Hepatocyte (in vitro differentiated cells): Measurements from ENCODE around the gene OSBPL5.

ENCODE experiments used
- CTCF ChIP-seq: fragments of 200-600 bp; sonication (generic); IDR thresholded peaks from 2 replicates; pipeline ENCODE4 v1.5.1; 2016; ENCODE audit warnings: antibody characterized with exemption, mild to moderate bottlenecking; ENCODE audit not compliant: poor library complexity
- EZH2phosphoT487 ChIP-seq: fragments of 200-600 bp; sonication (generic); IDR thresholded peaks from one replicate; pipeline ENCODE4 v1.6.1; 2018; ENCODE audit warnings: antibody characterized with exemption, mild to moderate bottlenecking, low read depth, moderate library complexity; ENCODE audit not compliant: unreplicated experiment, severe bottlenecking

GRCh38 chr11:3188496-3189195 lies 23.5 kb upstream of the OSBPL5 start:
- TF ChIP-seq CTCF (no peak), EZH2phosphoT487 (no peak)
